GM12872 (cell line): ENCODE results near the gene ADCY5.

Source experiments
- TF ChIP-seq, protein P1 (sequence below): IDR thresholded peaks from 3 replicates; pipeline ENCODE4 v1.5.1; 2011; ENCODE audit warnings: low read depth, mild to moderate bottlenecking, low read length, moderate library complexity; ENCODE audit not compliant: insufficient read depth

ADCY5 gene

DNA sequence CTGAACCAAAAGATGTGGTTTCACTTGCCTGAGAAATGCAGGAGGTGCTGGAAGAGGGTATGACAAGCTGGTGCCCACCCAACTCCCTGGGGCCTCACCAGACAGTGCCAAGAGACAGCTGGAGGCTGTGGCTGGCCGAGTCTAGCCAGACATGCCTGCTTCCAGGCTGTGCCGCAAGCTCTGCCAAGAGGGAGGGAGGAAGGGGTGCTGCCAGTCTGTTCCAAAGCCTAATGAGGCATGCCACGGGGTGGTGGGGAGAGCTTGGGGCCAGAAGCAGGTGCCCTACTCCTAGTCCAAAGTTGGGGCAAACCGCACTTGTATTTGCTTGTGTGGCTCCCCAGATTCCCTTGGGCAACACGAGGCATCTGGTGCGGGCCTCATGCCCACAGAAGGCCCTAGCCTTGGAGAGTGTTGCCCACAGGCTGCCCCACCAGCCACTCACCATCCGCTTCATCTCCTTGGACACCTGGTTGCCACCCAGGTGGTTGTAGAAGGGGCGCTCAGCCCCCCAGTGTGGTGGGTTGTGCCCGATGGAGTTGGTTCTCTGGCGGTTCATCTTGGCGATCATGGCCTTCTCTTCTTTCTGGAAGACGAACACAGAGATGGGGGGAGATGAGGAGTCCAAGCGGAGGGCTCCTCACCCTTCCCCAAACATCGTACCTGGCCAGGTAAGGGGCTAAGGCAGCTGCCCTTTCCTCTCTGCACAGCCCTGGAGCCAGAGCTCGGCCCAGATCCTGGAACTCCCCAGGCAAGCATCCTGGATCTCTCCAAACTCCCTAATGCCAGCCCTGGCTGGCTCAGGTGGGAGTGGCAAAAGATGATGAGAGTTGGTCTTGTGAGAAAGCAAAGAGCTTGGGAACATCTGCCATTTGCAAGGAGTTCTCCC lies 123.8 kb downstream of the ADCY5 start:
- TF ChIP-seq, protein P1, sequence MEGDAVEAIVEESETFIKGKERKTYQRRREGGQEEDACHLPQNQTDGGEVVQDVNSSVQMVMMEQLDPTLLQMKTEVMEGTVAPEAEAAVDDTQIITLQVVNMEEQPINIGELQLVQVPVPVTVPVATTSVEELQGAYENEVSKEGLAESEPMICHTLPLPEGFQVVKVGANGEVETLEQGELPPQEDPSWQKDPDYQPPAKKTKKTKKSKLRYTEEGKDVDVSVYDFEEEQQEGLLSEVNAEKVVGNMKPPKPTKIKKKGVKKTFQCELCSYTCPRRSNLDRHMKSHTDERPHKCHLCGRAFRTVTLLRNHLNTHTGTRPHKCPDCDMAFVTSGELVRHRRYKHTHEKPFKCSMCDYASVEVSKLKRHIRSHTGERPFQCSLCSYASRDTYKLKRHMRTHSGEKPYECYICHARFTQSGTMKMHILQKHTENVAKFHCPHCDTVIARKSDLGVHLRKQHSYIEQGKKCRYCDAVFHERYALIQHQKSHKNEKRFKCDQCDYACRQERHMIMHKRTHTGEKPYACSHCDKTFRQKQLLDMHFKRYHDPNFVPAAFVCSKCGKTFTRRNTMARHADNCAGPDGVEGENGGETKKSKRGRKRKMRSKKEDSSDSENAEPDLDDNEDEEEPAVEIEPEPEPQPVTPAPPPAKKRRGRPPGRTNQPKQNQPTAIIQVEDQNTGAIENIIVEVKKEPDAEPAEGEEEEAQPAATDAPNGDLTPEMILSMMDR, result no peak

DNA sequence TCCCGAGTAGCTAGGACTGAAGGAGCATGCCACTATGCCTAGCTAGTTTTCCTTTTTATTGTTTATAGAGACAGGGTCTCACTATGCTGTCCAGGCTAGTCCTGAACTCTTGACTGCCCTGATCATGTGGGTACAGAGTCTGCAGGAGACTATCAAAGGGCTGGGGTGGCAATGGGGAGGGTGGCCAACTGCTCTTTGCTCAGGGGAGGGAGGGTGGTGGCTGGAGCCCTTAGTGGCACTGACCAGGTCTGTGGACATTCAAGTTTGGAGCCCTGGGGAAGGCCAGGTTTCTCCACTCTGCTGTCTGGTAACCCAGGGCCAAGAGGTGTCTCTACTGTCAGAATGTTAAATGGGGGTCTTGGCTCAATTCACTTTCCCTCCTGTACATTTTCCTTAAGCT lies 125.1 kb downstream of the ADCY5 start:
- TF ChIP-seq, protein P1, result no peak

DNA sequence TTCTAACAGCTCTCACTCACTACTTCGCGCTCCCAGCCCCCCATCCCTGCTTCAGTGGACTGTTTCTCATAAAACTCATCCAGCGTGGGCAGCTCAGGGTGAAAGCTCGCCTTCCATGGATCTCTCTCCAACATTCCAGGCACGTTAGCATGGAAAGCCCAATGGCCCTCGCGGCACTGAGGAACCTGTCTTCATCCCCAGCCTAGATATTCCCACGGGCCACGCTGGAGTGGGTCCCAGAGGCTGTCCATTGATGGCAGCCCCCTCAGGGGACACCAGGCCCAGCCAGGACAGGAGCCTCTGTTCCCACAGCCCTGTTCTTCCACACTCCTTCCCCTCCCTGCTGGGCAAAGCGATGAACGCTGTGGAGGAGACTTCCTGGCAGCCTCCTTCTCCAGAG lies 126.0 kb downstream of the ADCY5 start:
- TF ChIP-seq, protein P1, result no peak

DNA sequence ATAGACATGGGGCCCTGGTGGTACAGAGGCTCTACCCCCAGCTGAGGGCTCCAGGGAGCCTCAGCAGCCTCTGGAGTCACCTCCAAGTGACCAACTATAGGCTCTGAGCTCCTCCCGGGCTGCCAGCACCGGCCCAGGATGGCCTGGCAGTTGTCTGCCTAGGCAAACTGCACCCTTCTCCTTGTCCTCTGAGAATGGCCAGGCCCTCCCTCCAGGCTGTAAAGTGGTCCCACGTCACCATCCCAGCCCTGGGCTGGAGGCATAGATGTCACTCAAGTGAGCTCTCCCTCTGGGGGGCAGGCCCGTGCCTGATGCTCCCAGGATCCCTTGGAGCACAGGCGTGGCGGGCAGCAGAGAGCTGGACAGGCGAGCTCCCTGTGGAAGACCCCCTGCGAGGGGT lies 127.1 kb downstream of the ADCY5 start:
- TF ChIP-seq, protein P1, result no peak

DNA sequence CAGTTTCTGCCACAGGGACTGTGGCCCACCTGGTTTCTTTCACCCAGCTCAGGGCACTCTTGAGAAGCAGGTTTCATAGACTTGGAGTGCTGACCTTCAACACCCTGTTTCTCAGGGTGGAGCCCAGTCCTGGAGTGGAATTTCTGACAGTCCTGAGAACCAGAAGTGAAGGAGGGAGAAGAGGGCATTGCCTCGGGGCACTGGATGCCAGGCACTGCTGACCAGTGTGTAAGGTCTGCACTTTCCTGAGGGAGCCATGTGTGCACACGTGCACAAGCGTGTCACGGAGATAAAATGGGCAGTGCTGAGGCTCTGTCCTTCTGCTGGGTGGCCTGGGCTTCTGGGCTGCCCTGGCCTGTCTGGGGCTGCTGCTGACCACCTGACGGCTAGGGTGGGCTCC lies 128.7 kb downstream of the ADCY5 start:
- TF ChIP-seq, protein P1, result no peak

DNA sequence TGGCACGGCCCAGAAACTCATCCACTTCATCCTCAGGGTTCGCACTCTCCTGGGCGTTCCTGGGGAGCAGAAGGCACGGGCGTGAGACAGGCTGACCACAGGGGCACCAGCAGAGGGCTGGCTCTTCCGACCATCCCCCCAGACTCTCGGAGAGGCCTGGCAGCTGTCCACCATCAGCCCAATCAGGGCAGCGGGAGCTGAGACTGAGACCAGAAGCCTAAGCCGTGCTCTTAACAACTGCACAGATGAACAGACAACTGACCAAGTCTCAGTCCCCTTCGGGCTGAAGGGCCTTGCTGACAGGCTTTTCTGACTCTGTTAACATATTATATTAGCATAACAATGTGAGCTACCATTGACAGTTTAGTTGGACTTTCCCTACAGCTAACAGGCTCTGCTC lies 129.1 kb downstream of the ADCY5 start:
- TF ChIP-seq, protein P1, result no peak

DNA sequence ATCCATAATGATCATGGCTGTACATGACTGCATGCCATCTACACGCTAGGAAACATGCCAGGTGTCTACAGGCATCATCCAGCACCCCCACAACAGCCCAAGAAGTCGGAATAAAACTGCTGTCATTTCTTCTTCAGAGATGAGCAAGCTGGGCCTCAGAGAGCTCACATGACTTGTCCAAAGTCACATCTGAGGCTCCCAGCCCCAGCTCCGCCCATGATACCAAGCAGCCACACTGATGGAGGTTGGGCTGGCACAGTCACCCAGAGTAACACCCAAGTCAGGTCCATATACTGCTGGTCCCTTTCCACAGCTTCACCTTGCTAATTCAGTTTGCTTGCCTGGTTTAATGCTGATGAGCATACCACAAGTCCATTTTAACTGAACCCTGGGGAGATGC lies 130.5 kb downstream of the ADCY5 start:
- TF ChIP-seq, protein P1, result no peak
